Measurements from ENCODE around the gene TCIRG1.
A peak's percentile ranks its signal among the peaks of the same experiment; 100 is the strongest.
"Not testable (repeated sequence)": the region's sequence is repeated elsewhere in the genome, so short reads cannot be mapped to it uniquely, and the experiment has no call there.

Gene TCIRG1, protein sequence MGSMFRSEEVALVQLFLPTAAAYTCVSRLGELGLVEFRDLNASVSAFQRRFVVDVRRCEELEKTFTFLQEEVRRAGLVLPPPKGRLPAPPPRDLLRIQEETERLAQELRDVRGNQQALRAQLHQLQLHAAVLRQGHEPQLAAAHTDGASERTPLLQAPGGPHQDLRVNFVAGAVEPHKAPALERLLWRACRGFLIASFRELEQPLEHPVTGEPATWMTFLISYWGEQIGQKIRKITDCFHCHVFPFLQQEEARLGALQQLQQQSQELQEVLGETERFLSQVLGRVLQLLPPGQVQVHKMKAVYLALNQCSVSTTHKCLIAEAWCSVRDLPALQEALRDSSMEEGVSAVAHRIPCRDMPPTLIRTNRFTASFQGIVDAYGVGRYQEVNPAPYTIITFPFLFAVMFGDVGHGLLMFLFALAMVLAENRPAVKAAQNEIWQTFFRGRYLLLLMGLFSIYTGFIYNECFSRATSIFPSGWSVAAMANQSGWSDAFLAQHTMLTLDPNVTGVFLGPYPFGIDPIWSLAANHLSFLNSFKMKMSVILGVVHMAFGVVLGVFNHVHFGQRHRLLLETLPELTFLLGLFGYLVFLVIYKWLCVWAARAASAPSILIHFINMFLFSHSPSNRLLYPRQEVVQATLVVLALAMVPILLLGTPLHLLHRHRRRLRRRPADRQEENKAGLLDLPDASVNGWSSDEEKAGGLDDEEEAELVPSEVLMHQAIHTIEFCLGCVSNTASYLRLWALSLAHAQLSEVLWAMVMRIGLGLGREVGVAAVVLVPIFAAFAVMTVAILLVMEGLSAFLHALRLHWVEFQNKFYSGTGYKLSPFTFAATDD

DNA sequence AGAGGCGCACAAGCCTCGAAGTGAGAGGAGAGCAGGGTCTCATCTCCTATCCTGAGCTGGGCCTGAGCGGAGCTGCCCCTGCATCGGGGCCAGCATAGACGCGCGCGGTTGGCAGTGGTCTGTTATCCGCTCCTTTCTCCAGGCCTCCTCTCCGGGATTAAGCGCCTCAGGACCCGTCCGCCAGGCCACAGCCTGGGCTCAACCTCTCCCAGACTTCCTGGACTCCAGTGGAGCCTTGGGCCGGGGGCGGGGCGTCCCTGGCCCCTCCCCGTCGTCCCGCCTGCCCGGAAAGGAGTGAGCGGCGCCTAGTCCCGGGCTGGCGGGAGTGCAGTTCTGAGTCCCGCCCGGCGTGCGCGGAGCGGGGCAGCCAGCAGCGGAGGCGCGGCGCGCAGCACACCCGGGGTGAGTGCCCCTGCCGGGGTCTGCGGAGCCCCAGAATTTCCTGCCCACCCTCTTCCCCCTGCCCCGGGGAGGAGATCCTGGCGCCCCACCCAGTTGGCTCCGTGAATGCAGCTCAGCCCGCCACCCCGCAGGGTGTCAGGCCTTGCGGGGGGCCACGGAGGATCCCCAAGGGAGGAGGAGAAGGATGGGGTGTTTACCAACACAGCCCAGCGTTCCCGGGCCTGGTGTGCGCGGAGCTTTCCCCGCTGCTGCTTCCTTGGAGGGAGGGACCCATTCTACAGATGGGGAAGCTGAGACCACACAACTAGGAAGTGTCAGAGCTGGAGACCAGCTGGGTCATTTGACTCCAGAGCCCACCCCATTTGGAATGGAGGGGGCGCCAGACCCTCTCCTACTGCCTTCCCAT lies at the start of gene TCIRG1:
Gene TCIRG1 (plus strand): TSS at position 308 of the 808 bp plus-strand sequence. CDS start 2,247 bp downstream, outside the sequence.
- Histone ChIP-seq H3K27me3 (ENCODE audit: control insufficient read depth, insufficient read depth, low read length) (no peaks in the 10 kb centered on the region), H3K36me3 (ENCODE audit: control insufficient read depth, insufficient read depth, low read length) (peaks cover 8% of the 10 kb centered on the region), H3K4me1 (ENCODE audit: control insufficient read depth, insufficient read depth, low read length) (peaks cover 21% of the 10 kb centered on the region), H3K27ac (ENCODE audit: low read depth, low read length) (peak within 1 kb of the TSS; percentile 92), H3K9ac (ENCODE audit: low read length) (peak within 1 kb of the TSS; percentile 94), H3K4me3 (ENCODE audit: low read length) (peak within 1 kb of the TSS; percentile 81)

DNA sequence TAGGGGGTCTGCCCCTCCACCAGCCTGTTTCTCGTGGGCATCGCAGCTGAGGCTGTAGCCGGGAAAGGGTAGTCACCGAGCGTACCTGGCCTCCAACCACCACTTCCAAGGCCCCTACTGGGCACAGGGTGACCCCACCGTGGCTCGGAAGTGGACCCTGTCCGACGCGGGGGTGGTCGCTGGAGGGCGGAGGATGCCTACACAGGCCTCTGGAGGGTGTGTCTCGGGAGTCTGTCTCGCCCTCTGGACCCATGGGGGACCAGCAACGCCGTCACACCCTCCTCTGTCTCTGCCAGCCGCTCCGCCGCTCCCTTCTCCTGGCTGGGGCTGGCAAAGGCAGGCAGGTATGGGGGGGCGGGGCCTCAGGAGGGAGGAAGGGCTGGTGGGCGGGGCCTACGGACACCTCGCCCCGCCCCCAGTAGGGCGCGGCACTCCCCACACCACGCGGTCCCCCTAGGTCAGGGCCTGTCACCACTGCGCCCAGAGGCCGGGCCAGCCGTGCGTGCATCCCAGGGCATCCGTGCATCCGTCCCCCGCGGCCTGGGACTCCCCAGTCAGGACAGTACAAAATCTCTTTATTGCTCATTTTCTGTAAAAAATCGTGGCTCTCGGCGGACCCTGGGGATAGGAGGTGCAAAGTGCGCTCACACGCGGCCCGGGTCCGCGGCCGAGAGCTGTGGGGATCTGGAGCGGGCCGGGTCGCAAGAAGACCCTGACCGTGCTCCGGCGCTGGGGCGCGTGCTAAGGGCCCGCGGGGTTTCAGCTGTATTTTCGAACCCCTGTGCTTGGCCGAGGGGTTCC lies 48.1 kb upstream of the TCIRG1 start:
- not testable (repeated sequence) for H3K9ac ChIP-seq (ENCODE audit: low read length); H3K4me3 ChIP-seq (ENCODE audit: low read length); H3K36me3 ChIP-seq (ENCODE audit: control insufficient read depth, insufficient read depth, low read length); H3K4me1 ChIP-seq (ENCODE audit: control insufficient read depth, insufficient read depth, low read length); H3K27me3 ChIP-seq (ENCODE audit: control insufficient read depth, insufficient read depth, low read length); H3K27ac ChIP-seq (ENCODE audit: low read depth, low read length)

- H3K27me3 ChIP-seq (ENCODE audit: control insufficient read depth, insufficient read depth, low read length); H3K27ac ChIP-seq (ENCODE audit: low read depth, low read length); H3K9ac ChIP-seq (ENCODE audit: low read length); H3K36me3 ChIP-seq (ENCODE audit: control insufficient read depth, insufficient read depth, low read length); H3K4me1 ChIP-seq (ENCODE audit: control insufficient read depth, insufficient read depth, low read length); H3K4me3 ChIP-seq (ENCODE audit: low read length): not testable (repeated sequence)
These were observed 47.3 kb upstream of the TCIRG1 start for GRCh38 chr11:67991347-67992121.

- not testable (repeated sequence) for H3K9ac ChIP-seq (ENCODE audit: low read length); H3K4me1 ChIP-seq (ENCODE audit: control insufficient read depth, insufficient read depth, low read length); H3K4me3 ChIP-seq (ENCODE audit: low read length); H3K36me3 ChIP-seq (ENCODE audit: control insufficient read depth, insufficient read depth, low read length); H3K27me3 ChIP-seq (ENCODE audit: control insufficient read depth, insufficient read depth, low read length); H3K27ac ChIP-seq (ENCODE audit: low read depth, low read length)
These were observed 45.0 kb upstream of the TCIRG1 start for GRCh38 chr11:67993821-67994220.

DNA sequence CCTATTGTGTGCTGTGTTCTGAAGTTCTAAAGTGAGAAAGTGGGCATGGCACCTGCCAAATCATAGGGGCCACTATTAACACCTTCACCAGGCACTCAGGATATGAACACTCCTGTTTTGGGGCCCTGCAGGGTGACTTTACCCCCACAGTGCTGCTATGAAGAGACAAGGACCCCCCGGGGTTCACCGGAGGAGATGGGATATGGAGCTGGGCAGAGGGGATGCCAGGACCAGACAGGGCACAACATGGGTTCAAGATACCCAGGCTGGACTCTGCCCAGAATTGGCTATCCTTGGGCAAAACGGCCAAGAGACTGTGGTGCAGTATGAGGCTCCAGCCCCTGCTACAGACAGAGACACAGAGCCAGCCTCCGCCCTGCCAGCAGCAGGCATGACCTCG lies 44.4 kb upstream of the TCIRG1 start:
- H3K4me1 ChIP-seq (ENCODE audit: control insufficient read depth, insufficient read depth, low read length); H3K4me3 ChIP-seq (ENCODE audit: low read length); H3K27me3 ChIP-seq (ENCODE audit: control insufficient read depth, insufficient read depth, low read length); H3K36me3 ChIP-seq (ENCODE audit: control insufficient read depth, insufficient read depth, low read length); H3K27ac ChIP-seq (ENCODE audit: low read depth, low read length); H3K9ac ChIP-seq (ENCODE audit: low read length): not testable (repeated sequence)

- not testable (repeated sequence) for H3K9ac ChIP-seq (ENCODE audit: low read length); H3K27me3 ChIP-seq (ENCODE audit: control insufficient read depth, insufficient read depth, low read length)
These were observed 43.7 kb upstream of the TCIRG1 start for GRCh38 chr11:67995129-67995528.

GRCh38 chr11:67995579-67995978 lies 43.2 kb upstream of the TCIRG1 start:
- not testable (repeated sequence) for H3K27me3 ChIP-seq (ENCODE audit: control insufficient read depth, insufficient read depth, low read length); H3K27ac ChIP-seq (ENCODE audit: low read depth, low read length); H3K4me3 ChIP-seq (ENCODE audit: low read length); H3K4me1 ChIP-seq (ENCODE audit: control insufficient read depth, insufficient read depth, low read length); H3K9ac ChIP-seq (ENCODE audit: low read length); H3K36me3 ChIP-seq (ENCODE audit: control insufficient read depth, insufficient read depth, low read length)

More at GRCh38 chr11:67995129-67995528, 43.7 kb upstream of the TCIRG1 start:
- not testable (repeated sequence) for H3K4me1 ChIP-seq (ENCODE audit: control insufficient read depth, insufficient read depth, low read length); H3K4me3 ChIP-seq (ENCODE audit: low read length); H3K27ac ChIP-seq (ENCODE audit: low read depth, low read length); H3K36me3 ChIP-seq (ENCODE audit: control insufficient read depth, insufficient read depth, low read length)

DNA sequence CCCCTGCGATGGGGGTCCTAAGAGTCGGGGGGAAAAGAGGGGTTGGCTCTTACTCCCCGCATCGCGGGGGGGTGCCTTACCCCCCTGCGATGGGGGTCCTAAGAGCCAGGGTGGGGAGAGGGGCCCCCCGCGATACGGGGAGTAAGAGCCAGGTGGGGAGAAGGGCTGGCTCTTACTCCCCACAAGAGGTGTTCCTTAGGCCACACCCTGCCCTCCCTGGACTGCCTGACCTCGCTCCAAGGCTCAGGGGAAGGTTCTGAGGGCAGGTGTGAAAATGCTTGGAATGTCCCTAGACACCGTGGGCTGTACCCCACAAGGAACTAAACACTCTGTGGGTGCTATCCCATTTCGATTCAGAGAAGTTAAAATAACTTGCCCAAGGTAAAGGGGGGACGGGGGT lies 42.8 kb upstream of the TCIRG1 start:
- Histone ChIP-seq H3K36me3 (ENCODE audit: control insufficient read depth, insufficient read depth, low read length) (no peaks in the 10 kb centered on the region), H3K4me1 (ENCODE audit: control insufficient read depth, insufficient read depth, low read length) (no peaks in the 10 kb centered on the region), H3K9ac (ENCODE audit: low read length) (no peak overlapping the region), H3K4me3 (ENCODE audit: low read length) (no peak overlapping the region), H3K27me3 (ENCODE audit: control insufficient read depth, insufficient read depth, low read length) (no peaks in the 10 kb centered on the region), H3K27ac (ENCODE audit: low read depth, low read length) (no peak overlapping the region)

GRCh38 chr11:67996622-67997474 lies 42.0 kb upstream of the TCIRG1 start:
- Histone ChIP-seq H3K4me1 (ENCODE audit: control insufficient read depth, insufficient read depth, low read length) (no peaks in the 10 kb centered on the region), H3K36me3 (ENCODE audit: control insufficient read depth, insufficient read depth, low read length) (no peaks in the 10 kb centered on the region), H3K9ac (ENCODE audit: low read length) (no peak overlapping the region), H3K27ac (ENCODE audit: low read depth, low read length) (no peak overlapping the region), H3K27me3 (ENCODE audit: control insufficient read depth, insufficient read depth, low read length) (no peaks in the 10 kb centered on the region), H3K4me3 (ENCODE audit: low read length) (peak overlapping the region; percentile 25)

DNA sequence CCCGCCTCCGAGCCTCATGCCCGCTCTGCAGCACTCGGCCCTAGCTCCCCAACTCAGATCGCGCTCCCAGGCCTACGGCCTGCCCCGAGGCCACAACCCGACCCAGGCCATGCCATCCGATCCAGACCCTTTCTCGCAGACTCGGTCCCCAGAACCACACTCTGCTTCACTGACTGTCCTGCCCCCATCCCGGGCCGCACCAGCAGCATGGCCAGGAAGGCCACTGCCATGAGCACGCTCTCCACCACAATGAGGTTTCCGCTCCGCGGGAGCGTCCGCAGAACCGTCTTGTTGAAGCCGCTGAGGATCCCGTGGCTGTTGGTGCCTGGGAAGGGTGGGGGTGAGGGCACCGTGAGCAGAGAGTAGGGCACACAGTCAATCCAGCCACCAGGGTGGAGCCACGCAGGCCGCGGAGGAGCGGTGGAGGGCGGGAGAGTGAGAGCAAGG lies 41.3 kb upstream of the TCIRG1 start:
- Histone ChIP-seq H3K4me1 (ENCODE audit: control insufficient read depth, insufficient read depth, low read length) (no peaks in the 10 kb centered on the region), H3K27me3 (ENCODE audit: control insufficient read depth, insufficient read depth, low read length) (no peaks in the 10 kb centered on the region), H3K4me3 (ENCODE audit: low read length) (peak overlapping the region; percentile 15), H3K36me3 (ENCODE audit: control insufficient read depth, insufficient read depth, low read length) (no peaks in the 10 kb centered on the region), H3K27ac (ENCODE audit: low read depth, low read length) (no peak overlapping the region), H3K9ac (ENCODE audit: low read length) (no peak overlapping the region)

Measured in rectal smooth muscle tissue (tissue), 1 donor.